H1 (cell line): ENCODE data around the gene NTRK2. TPM values are rescaled to one million over a fixed set of nuclear protein-coding genes. Genes with fewer than 3 reads are reported as not detected.

ENCODE experiments used
- CTCF ChIA-PET: fragments of 300-600 bp; sonication (Branson Sonifier 250); formaldehyde crosslinking; loops from one replicate; lab custom pipeline; 2021; ENCODE audit not compliant: partially characterized antibody; lab: Charles Lee
- POLR2A ChIA-PET: fragments of 300-600 bp; sonication (Branson Sonifier 250); formaldehyde crosslinking; loops from one replicate; lab custom pipeline; 2021; ENCODE audit warnings: inconsistent platforms; ENCODE audit not compliant: partially characterized antibody; lab: Charles Lee
- DNase-seq, 2 experiments: peaks; one replicate each; pipeline versions ENCODE4 v3.0.0 to v3.0.0-alpha.2; 2010 to 2022; ENCODE audit warnings: low spot score in 2 of 2, low read depth in 1 of 2, mixed read lengths in 1 of 2
- FAIRE-seq: peaks from 2 replicates; lab custom pipeline; 2011; peaks lifted over from hg19 to GRCh38; lab: Jason Lieb, UNC
- H2AFZ ChIP-seq: 2 replicates; pipeline ENCODE4 v1.8.1; 2012; ENCODE audit warnings: low read length, inconsistent platforms
- H2AK5ac ChIP-seq: 2 replicates; pipeline ENCODE4 v1.6.1; 2013; ENCODE audit warnings: low read depth, low read length
- H2BK120ac ChIP-seq: replicated peaks from 2 replicates; pipeline ENCODE3; 2013; ENCODE audit warnings: low read depth, low read length, inconsistent platforms
- H2BK12ac ChIP-seq: 2 replicates; pipeline ENCODE4 v1.6.1; 2013; ENCODE audit warnings: low read depth, low read length
- H2BK15ac ChIP-seq: 2 replicates; pipeline ENCODE4 v1.6.1; 2013; ENCODE audit warnings: low read length
- H2BK20ac ChIP-seq: 2 replicates; pipeline ENCODE4 v1.6.1; 2013; ENCODE audit warnings: low read length
- H2BK5ac ChIP-seq: 2 replicates; pipeline ENCODE4 v1.6.1; 2013; ENCODE audit warnings: low read depth, low read length
- H3K14ac ChIP-seq: 2 replicates; pipeline ENCODE4 v1.6.1; 2013; ENCODE audit warnings: inconsistent platforms; ENCODE audit not compliant: insufficient read length
- H3K18ac ChIP-seq: 2 replicates; pipeline ENCODE4 v1.6.1; 2013; ENCODE audit warnings: low read length; ENCODE audit errors: extremely low read depth
- H3K23ac ChIP-seq: 2 replicates; pipeline ENCODE4 v1.6.1; 2013; ENCODE audit warnings: inconsistent platforms; ENCODE audit not compliant: insufficient read length
- H3K23me2 ChIP-seq: 2 replicates; pipeline ENCODE4 v1.6.1; 2013; ENCODE audit warnings: low read depth, low read length
- H3K27ac ChIP-seq: 2 replicates; pipeline ENCODE4 v1.6.1; 2011; ENCODE audit warnings: low read depth, low read length, inconsistent platforms
- H3K27me3 ChIP-seq, 4 experiments: replicated peaks in 1 of 4; 1 replicate in 1 of 4; 2 replicates in 3 of 4; pipeline versions ENCODE4 v1.6.1 to v1.8.1; 2011 to 2013; ENCODE audit warnings: low read length in 3 of 4, mild to moderate bottlenecking in 3 of 4, inconsistent platforms in 2 of 4, mixed read lengths in 2 of 4, moderate library complexity in 1 of 4; ENCODE audit not compliant: control insufficient read depth in 3 of 4, insufficient read depth in 3 of 4; ENCODE audit errors: extremely low read depth in 1 of 4
- H3K36me3 ChIP-seq, 4 experiments: 2 replicates each; pipeline versions ENCODE4 v1.6.1 to v1.8.1; 2011 to 2013; ENCODE audit warnings: mild to moderate bottlenecking in 4 of 4, low read length in 3 of 4, moderate library complexity in 2 of 4, control low read depth in 1 of 4, inconsistent platforms in 1 of 4; ENCODE audit not compliant: insufficient read depth in 4 of 4, control insufficient read depth in 2 of 4
- H3K4ac ChIP-seq: replicated peaks from 2 replicates; pipeline ENCODE3; 2013; ENCODE audit warnings: low read length, low read depth, mixed read lengths, inconsistent platforms; ENCODE audit not compliant: insufficient read length
- H3K4me1 ChIP-seq, 4 experiments: replicated peaks in 1 of 4; 1 replicate in 1 of 4; 2 replicates in 3 of 4; pipeline versions ENCODE4 v1.6.1 to v1.8.1; 2011 to 2013; ENCODE audit warnings: low read length in 3 of 4, inconsistent platforms in 2 of 4, mixed read lengths in 1 of 4; ENCODE audit not compliant: insufficient read depth in 4 of 4, control insufficient read depth in 3 of 4
- H3K4me2 ChIP-seq, 2 experiments: 2 replicates each; pipeline versions ENCODE4 v1.6.1 to v1.8.1; 2011 to 2013; ENCODE audit warnings: low read depth in 2 of 2, low read length in 2 of 2, control low read depth in 1 of 2, inconsistent platforms in 1 of 2, mild to moderate bottlenecking in 1 of 2; ENCODE audit not compliant: insufficient read depth in 1 of 2
- H3K4me3 ChIP-seq, 4 experiments: fragments of 200-600, 300-600 bp in 1 of 4; sonication (generic), shearing (Covaris generic), sonication (Bioruptor Twin) in 1 of 4; 2 replicates each; pipeline versions ENCODE4 v1.5.1 to v1.8.1; 2011 to 2016; ENCODE audit warnings: low read length in 4 of 4, low read depth in 3 of 4, control low read depth in 2 of 4, inconsistent platforms in 2 of 4, mild to moderate bottlenecking in 2 of 4, mixed read lengths in 1 of 4, moderate library complexity in 1 of 4; ENCODE audit not compliant: insufficient read depth in 2 of 4; ENCODE audit errors: extremely low read depth in 1 of 4
- H3K56ac ChIP-seq: replicated peaks from 2 replicates; pipeline ENCODE3; 2013; ENCODE audit warnings: low read depth, mild to moderate bottlenecking, mixed read lengths, low read length, inconsistent platforms; ENCODE audit not compliant: insufficient read length
- H3K79me1 ChIP-seq: 2 replicates; pipeline ENCODE4 v1.6.1; 2013; ENCODE audit warnings: low read depth, low read length, control low read depth
- H3K79me2 ChIP-seq, 2 experiments: 2 replicates each; pipeline versions ENCODE4 v1.6.1 to v1.8.1; 2012 to 2013; ENCODE audit warnings: low read length in 2 of 2, mild to moderate bottlenecking in 2 of 2, inconsistent platforms in 1 of 2; ENCODE audit not compliant: insufficient read depth in 2 of 2, control insufficient read depth in 1 of 2
- H3K9ac ChIP-seq, 4 experiments: replicated peaks in 1 of 4; 1 replicate in 1 of 4; 2 replicates in 3 of 4; pipeline versions ENCODE4 v1.6.1 to v1.8.1; 2011 to 2013; ENCODE audit warnings: low read depth in 3 of 4, low read length in 3 of 4, control low read depth in 2 of 4, mild to moderate bottlenecking in 2 of 4, moderate library complexity in 2 of 4, inconsistent platforms in 1 of 4; ENCODE audit errors: extremely low read depth in 1 of 4
- H3K9me3 ChIP-seq, 2 experiments: 2 replicates each; pipeline versions ENCODE4 v1.6.1 to v1.8.1; 2012 to 2013; ENCODE audit warnings: mild to moderate bottlenecking in 2 of 2, moderate library complexity in 2 of 2, control low read depth in 1 of 2, inconsistent platforms in 1 of 2, low read depth in 1 of 2, low read length in 1 of 2, mixed read lengths in 1 of 2; ENCODE audit not compliant: insufficient read depth in 2 of 2
- H4K20me1 ChIP-seq, 2 experiments: replicated peaks in 1 of 2; 2 replicates each; pipeline versions ENCODE3 to v1.8.1; 2011 to 2013; ENCODE audit warnings: inconsistent platforms in 2 of 2, low read length in 2 of 2, mild to moderate bottlenecking in 1 of 2; ENCODE audit not compliant: insufficient read depth in 2 of 2, control insufficient read depth in 1 of 2
- H4K5ac ChIP-seq: 2 replicates; pipeline ENCODE4 v1.6.1; 2013; ENCODE audit warnings: low read length, low read depth, mixed read lengths, inconsistent platforms; ENCODE audit not compliant: insufficient read length
- H4K8ac ChIP-seq: 2 replicates; pipeline ENCODE4 v1.8.0; 2013; ENCODE audit warnings: mild to moderate bottlenecking, moderate library complexity, low read length, inconsistent platforms; ENCODE audit not compliant: insufficient read depth; ENCODE audit errors: extremely low read depth
- H4K91ac ChIP-seq: replicated peaks from 2 replicates; pipeline ENCODE3; 2013; ENCODE audit warnings: low read length, mixed read lengths, inconsistent platforms; ENCODE audit not compliant: insufficient read length
- CBX5 ChIP-seq: fragments of 300-800, 300-1000 bp; sonication (generic); IDR thresholded peaks from 2 replicates; pipeline ENCODE4 v1.7.1; 2016; ENCODE audit warnings: antibody characterized with exemption, low read length, low read depth
- CHD1 ChIP-seq: IDR thresholded peaks from 2 replicates; pipeline ENCODE4 v1.6.1; 2012; ENCODE audit warnings: low read depth, low read length, improper control_type of control experiment
- EZH2 ChIP-seq: fragments of 200-600 bp; sonication (generic); IDR thresholded peaks from 2 replicates; pipeline ENCODE4 v1.7.1; 2012; ENCODE audit warnings: low read depth, mild to moderate bottlenecking, moderate library complexity, low read length, inconsistent platforms; ENCODE audit not compliant: severe bottlenecking
- HDAC2 ChIP-seq, 2 experiments: fragments of 300-600 bp in 1 of 2; sonication (generic) in 1 of 2; IDR thresholded peaks; 2 replicates each; pipeline ENCODE4 v1.6.1; 2011 to 2012; ENCODE audit warnings: low read depth in 2 of 2, low read length in 2 of 2, mild to moderate bottlenecking in 2 of 2, moderate library complexity in 2 of 2, borderline replicate concordance in 1 of 2, inconsistent platforms in 1 of 2
- POU5F1 ChIP-seq: IDR thresholded peaks from 2 replicates; pipeline ENCODE4 v1.6.1; 2011; ENCODE audit warnings: low read depth, mild to moderate bottlenecking, low read length, moderate library complexity
- RAD21 ChIP-seq, 2 experiments: IDR thresholded peaks in 1 of 2; conservative IDR thresholded peaks in 1 of 2; 2 replicates each; pipeline ENCODE4 v1.6.1; 2011; ENCODE audit warnings: low read depth in 2 of 2, low read length in 2 of 2, improper control_type of control experiment in 1 of 2, inconsistent platforms in 1 of 2, mild to moderate bottlenecking in 1 of 2, moderate library complexity in 1 of 2
- ZNF274 ChIP-seq: IDR thresholded peaks from 2 replicates; pipeline ENCODE4 v1.7.0; 2012; ENCODE audit warnings: low read length, borderline replicate concordance; ENCODE audit errors: extremely low read depth
- WGBS, 2 experiments: shearing (Covaris generic) in 1 of 2; methylation state at CpG; one replicate each; pipeline versions ENCODE4 v1.1.6 to v1.1.7; 2013 to 2015; ENCODE audit warnings: low lambda C conversion rate in 2 of 2, mixed read lengths in 2 of 2, inconsistent platforms in 1 of 2, low coverage in 1 of 2, missing lambda C conversion rate in 1 of 2; ENCODE audit not compliant: insufficient replicate concordance in 2 of 2, insufficient coverage in 1 of 2, insufficient read length in 1 of 2; ENCODE audit errors: extremely low coverage in 1 of 2, missing lambda C conversion rate in 1 of 2; 5-methylcytosine and 5-hydroxymethylcytosine counted together
- polyA plus RNA-seq, 7 experiments: library from polyadenylated mRNA; depleted of rRNA in 3 of 7; stranded (reverse) in 5 of 7; unstranded in 2 of 7; fragments of >200 nt in 5 of 7; fragments of 200-250 nt in 2 of 7; gene quantifications; 1 replicate in 5 of 7; 2 replicates in 1 of 7; 4 replicates in 1 of 7; pipeline versions ENCODE4 v1.2.1 to v1.2.3, GENCODE V29; 2011 to 2013; ENCODE audit warnings: missing spikeins in 2 of 7, mixed read lengths in 2 of 7
- total RNA-seq: library from RNA; stranded (reverse); fragmentation: NEBNext Ultra II Directional; extraction: Animal tissue kit (Norgen Biotek cat#: 25700); gene quantifications from 2 replicates; pipeline ENCODE4 v1.2.1, GENCODE V29; 2021
- TF ChIP-seq, protein P1 (sequence below), 3 experiments: IDR thresholded peaks; 1 replicate in 2 of 3; 2 replicates in 1 of 3; pipeline versions ENCODE4 v1.5.1 to v1.6.1; 2011; ENCODE audit warnings: low read length in 3 of 3, mild to moderate bottlenecking in 3 of 3, inconsistent platforms in 2 of 3, low read depth in 1 of 3, moderate library complexity in 1 of 3; ENCODE audit not compliant: insufficient read depth in 1 of 3; ENCODE audit errors: control extremely low read depth in 1 of 3
- TF ChIP-seq, protein P2 (sequence below): IDR thresholded peaks from 2 replicates; pipeline ENCODE4 v1.6.1; 2012; ENCODE audit warnings: low read length, inconsistent platforms

NTRK2 gene
- total and polyA plus RNA-seq, 2 of the 8 experiments (the other 6 are each of a cell fraction or from before 2014, with no cell fraction given): 0.03 to 0.04 TPM

DNA sequence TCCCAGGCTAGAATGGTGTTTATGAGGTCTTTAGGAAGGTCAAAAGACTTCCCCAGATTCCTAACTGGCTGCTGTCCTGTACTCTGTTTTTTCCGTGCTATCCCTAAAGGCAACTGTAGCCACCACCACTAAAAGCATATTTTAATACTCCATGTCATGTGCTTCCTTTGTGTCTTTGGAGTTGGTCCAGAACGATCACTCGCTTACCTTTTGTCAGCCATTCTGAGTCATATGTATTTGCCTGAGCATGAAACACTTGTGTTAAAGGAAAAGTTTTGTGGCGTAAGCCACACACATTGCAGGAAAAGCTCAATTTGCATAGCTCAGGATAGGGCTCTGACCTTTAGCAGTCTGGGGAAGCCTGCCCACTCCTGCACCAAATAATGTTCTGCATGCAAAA, 299.6 kb downstream of the NTRK2 start:
- no peak overlapping the region for H4K91ac ChIP-seq
- TF ChIP-seq ZNF274 (no peak), POU5F1 (no peak), RAD21 (IDR thresholded peaks at IDR 0.05 in 1 of 2, conservative IDR thresholded peaks at IDR 0.05 in 1 of 2; ENCODE audit: low read depth in 2 of 2, low read length in 2 of 2) (no peak), CHD1 (no peak), EZH2 (no peak), HDAC2 (IDR thresholded peaks at IDR 0.05; ENCODE audit: borderline replicate concordance in 1 of 2, low read depth in 2 of 2, low read length in 2 of 2) (no peak), CBX5 (no peak)
- TF ChIP-seq, protein P1, sequence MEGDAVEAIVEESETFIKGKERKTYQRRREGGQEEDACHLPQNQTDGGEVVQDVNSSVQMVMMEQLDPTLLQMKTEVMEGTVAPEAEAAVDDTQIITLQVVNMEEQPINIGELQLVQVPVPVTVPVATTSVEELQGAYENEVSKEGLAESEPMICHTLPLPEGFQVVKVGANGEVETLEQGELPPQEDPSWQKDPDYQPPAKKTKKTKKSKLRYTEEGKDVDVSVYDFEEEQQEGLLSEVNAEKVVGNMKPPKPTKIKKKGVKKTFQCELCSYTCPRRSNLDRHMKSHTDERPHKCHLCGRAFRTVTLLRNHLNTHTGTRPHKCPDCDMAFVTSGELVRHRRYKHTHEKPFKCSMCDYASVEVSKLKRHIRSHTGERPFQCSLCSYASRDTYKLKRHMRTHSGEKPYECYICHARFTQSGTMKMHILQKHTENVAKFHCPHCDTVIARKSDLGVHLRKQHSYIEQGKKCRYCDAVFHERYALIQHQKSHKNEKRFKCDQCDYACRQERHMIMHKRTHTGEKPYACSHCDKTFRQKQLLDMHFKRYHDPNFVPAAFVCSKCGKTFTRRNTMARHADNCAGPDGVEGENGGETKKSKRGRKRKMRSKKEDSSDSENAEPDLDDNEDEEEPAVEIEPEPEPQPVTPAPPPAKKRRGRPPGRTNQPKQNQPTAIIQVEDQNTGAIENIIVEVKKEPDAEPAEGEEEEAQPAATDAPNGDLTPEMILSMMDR (IDR thresholded peaks at IDR 0.05; ENCODE audit: control extremely low read depth in 1 of 3, insufficient read depth in 1 of 3, low read depth in 1 of 3, low read length in 3 of 3): no peak
- TF ChIP-seq, protein P2, sequence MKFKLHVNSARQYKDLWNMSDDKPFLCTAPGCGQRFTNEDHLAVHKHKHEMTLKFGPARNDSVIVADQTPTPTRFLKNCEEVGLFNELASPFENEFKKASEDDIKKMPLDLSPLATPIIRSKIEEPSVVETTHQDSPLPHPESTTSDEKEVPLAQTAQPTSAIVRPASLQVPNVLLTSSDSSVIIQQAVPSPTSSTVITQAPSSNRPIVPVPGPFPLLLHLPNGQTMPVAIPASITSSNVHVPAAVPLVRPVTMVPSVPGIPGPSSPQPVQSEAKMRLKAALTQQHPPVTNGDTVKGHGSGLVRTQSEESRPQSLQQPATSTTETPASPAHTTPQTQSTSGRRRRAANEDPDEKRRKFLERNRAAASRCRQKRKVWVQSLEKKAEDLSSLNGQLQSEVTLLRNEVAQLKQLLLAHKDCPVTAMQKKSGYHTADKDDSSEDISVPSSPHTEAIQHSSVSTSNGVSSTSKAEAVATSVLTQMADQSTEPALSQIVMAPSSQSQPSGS: no peak

More for the DNA sequence above, 299.6 kb downstream of the NTRK2 start:
- WGBS, 2 experiments: 84% methylated on average over 4 of the region's 4 CpGs; no CpG with 5 or more reads in 1 of the 2 experiments
- H3K4me3 ChIP-seq: no peak overlapping the region
- no peak overlapping the region for H3K23ac ChIP-seq
- no peaks in the 10 kb centered on the region for H3K23me2 ChIP-seq
- H2BK120ac ChIP-seq: no peak overlapping the region
- no peaks in the 10 kb centered on the region for H3K27me3 ChIP-seq
- FAIRE-seq: no peak
- H3K27ac ChIP-seq: no peak overlapping the region
- H2BK12ac ChIP-seq: no peak overlapping the region
- no peak overlapping the region for H3K18ac ChIP-seq
- H2BK5ac ChIP-seq: no peak overlapping the region
- H3K14ac ChIP-seq: no peak overlapping the region
- no peak overlapping the region for H2BK20ac ChIP-seq
- POLR2A ChIA-PET: no interaction called here
- no peaks in the 10 kb centered on the region for H3K36me3 ChIP-seq
- no peaks in the 10 kb centered on the region for H3K79me2 ChIP-seq
- no peak overlapping the region for H3K56ac ChIP-seq
- H3K4me2 ChIP-seq: no peak overlapping the region
- H2AFZ ChIP-seq: 0 out of 2 replicates have a peak overlapping the region, but pooled peaks have one; percentile 70
- H4K8ac ChIP-seq: no peak overlapping the region
- CTCF ChIA-PET: interaction anchor here (0.8 to 4.4 kb wide), 4 partner anchors 33 to 573 kb away, joined by 3 to 22 read pairs (median 12); partner anchors contain the start of gene NTRK2
- no peaks in the 10 kb centered on the region for H4K20me1 ChIP-seq
- no peaks in the 10 kb centered on the region for H3K79me1 ChIP-seq
- H4K5ac ChIP-seq: no peak overlapping the region
- H3K9me3 ChIP-seq: no peaks in the 10 kb centered on the region
- H3K9ac ChIP-seq: no peak overlapping the region
- H3K4ac ChIP-seq: no peak overlapping the region
- H2AK5ac ChIP-seq: no peak overlapping the region
- H2BK15ac ChIP-seq: no peak overlapping the region
- no peaks in the 10 kb centered on the region for H3K4me1 ChIP-seq
- no peak for DNase-seq
